ENCODE data around the gene EXD3.

DNA sequence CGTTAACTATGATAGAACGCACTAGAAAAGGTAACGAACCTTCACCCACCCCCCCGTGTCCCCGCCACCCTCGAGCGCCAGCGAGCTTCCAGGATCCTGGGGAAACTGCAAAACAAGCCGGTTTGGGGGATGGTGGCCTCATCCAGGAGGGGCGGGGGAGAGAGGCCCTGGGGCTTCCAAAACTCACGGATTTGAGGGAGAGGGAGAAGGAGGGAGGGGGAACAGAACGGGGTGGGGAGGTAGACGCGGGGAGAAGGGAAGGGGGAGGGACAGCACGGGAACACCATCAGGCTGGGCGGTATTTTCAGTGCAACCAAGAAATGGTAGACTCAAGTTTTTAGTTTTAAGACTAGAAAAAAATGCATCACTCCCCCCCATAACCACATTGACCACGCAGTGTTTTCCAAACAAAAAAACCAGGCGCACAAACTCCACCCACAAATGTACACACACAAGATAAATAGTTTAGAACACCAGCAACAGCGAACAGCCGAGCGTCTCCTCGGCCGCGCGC, 122.3 kb downstream of the EXD3 start:
- TF ChIP-seq CTCF (IDR thresholded peaks at IDR 0.05) (no peak), EP300 (IDR thresholded peaks at IDR 0.05) (no peak)

All from stomach (tissue), 4 donors.